Measurements from ENCODE around the gene ITPR2. TPM values are rescaled to one million over a fixed set of nuclear protein-coding genes. Genes with fewer than 3 reads are reported as not detected.

The ITPR2 gene
- total RNA-seq, 1 donor from 2014 or later = 12.5 TPM

- no peak overlapping the region for H3K27ac ChIP-seq
- no peak for DNase-seq (ENCODE audit: low spot score in 2 of 2)
- no peaks in the 10 kb centered on the region for H3K27me3 ChIP-seq
- no peaks in the 10 kb centered on the region for H3K9me3 ChIP-seq
- H3K4me1 ChIP-seq = no peaks in the 10 kb centered on the region
- H3K4me3 ChIP-seq = no peak overlapping the region
- TF ChIP-seq CTCF (IDR thresholded peaks at IDR 0.05) = no peak
- intact Hi-C loops (cut with DNase I) = no loop called here
- peaks cover 0 to 3% of the 10 kb centered on the region in 2 donors for H3K36me3 ChIP-seq
These were observed 430.3 kb downstream of the ITPR2 start for GRCh38 chr12:26402648-26403047.

GRCh38 chr12:26401874-26402273 lies 431.1 kb downstream of the ITPR2 start:
- no peak for TF ChIP-seq CTCF (IDR thresholded peaks at IDR 0.05)
- Histone ChIP-seq H3K4me1 (no peaks in the 10 kb centered on the region), H3K36me3 (peaks cover 0 to 3% of the 10 kb centered on the region in 2 donors), H3K27me3 (no peaks in the 10 kb centered on the region), H3K4me3 (no peak overlapping the region), H3K27ac (no peak overlapping the region), H3K9me3 (no peaks in the 10 kb centered on the region)
- intact Hi-C loops (cut with DNase I) = no loop called here
- DNase-seq (ENCODE audit: low spot score in 2 of 2) = no peak

- Histone ChIP-seq H3K27ac (no peak overlapping the region), H3K27me3 (no peaks in the 10 kb centered on the region), H3K4me1 (no peaks in the 10 kb centered on the region), H3K36me3 (peaks cover 0 to 6% of the 10 kb centered on the region in 2 donors), H3K9me3 (no peaks in the 10 kb centered on the region), H3K4me3 (no peak overlapping the region)
- intact Hi-C loops (cut with DNase I) = no loop called here
- TF ChIP-seq CTCF (IDR thresholded peaks at IDR 0.05) = no peak
- DNase-seq (ENCODE audit: low spot score in 2 of 2) = no peak
These were observed 432.4 kb downstream of the ITPR2 start for GRCh38 chr12:26400627-26401026.

- peaks cover 5 to 16% of the 10 kb centered on the region in 2 donors for H3K36me3 ChIP-seq
- H3K4me1 ChIP-seq = no peaks in the 10 kb centered on the region
- no peaks in the 10 kb centered on the region for H3K9me3 ChIP-seq
- H3K27ac ChIP-seq = no peak overlapping the region
- intact Hi-C loops (cut with DNase I) = no loop called here
- no peak for TF ChIP-seq CTCF (IDR thresholded peaks at IDR 0.05)
- no peaks in the 10 kb centered on the region for H3K27me3 ChIP-seq
- H3K4me3 ChIP-seq = no peak overlapping the region
- no peak for DNase-seq (ENCODE audit: low spot score in 2 of 2)
These were observed 433.6 kb downstream of the ITPR2 start for GRCh38 chr12:26399381-26399780.

- Histone ChIP-seq H3K36me3 (peaks cover 5 to 16% of the 10 kb centered on the region in 2 donors), H3K4me1 (no peaks in the 10 kb centered on the region), H3K27ac (no peak overlapping the region), H3K4me3 (no peak overlapping the region), H3K27me3 (no peaks in the 10 kb centered on the region), H3K9me3 (no peaks in the 10 kb centered on the region)
- TF ChIP-seq CTCF (IDR thresholded peaks at IDR 0.05) = no peak
- no peak for DNase-seq (ENCODE audit: low spot score in 2 of 2)
- intact Hi-C loops (cut with DNase I) = no loop called here
These were observed 436.6 kb downstream of the ITPR2 start for GRCh38 chr12:26396402-26396801.

GRCh38 chr12:26389343-26389742 lies 443.7 kb downstream of the ITPR2 start:
- H3K4me1 ChIP-seq = no peaks in the 10 kb centered on the region
- peaks cover 6 to 7% of the 10 kb centered on the region in 2 donors for H3K36me3 ChIP-seq
- no peak overlapping the region for H3K27ac ChIP-seq
- H3K4me3 ChIP-seq = no peak overlapping the region
- no peak for DNase-seq (ENCODE audit: low spot score in 2 of 2)
- no peaks in the 10 kb centered on the region for H3K27me3 ChIP-seq
- no peak for TF ChIP-seq CTCF (IDR thresholded peaks at IDR 0.05)
- no peaks in the 10 kb centered on the region for H3K9me3 ChIP-seq
- intact Hi-C loops (cut with DNase I) = no loop called here

Data from ascending aorta (tissue), 2 donors.